Kasumi-1 (cell line): Measurements from ENCODE around the gene USP46.

Experiments used
- DNase-seq, 2 experiments: peaks; one replicate each; lab custom pipeline; 2025; lab: John Stamatoyannopoulos, UW

USP46 gene

GRCh38 chr4:52573551-52573950, 85.5 kb downstream of the USP46 start:
- DNase-seq, result no peak

- no peak for DNase-seq
Observed at GRCh38 chr4:52572936-52573485, 86.1 kb downstream of the USP46 start.

- no peak for DNase-seq
Observed at GRCh38 chr4:52568351-52568750, 90.8 kb downstream of the USP46 start.

GRCh38 chr4:52566136-52567031, 92.7 kb downstream of the USP46 start:
- DNase-seq, result no peak

GRCh38 chr4:52560844-52561280, 98.2 kb downstream of the USP46 start:
- no peak for DNase-seq

- no peak for DNase-seq
Observed at GRCh38 chr4:52555356-52555716, 103.8 kb downstream of the USP46 start.

- DNase-seq, result no peak
Observed at GRCh38 chr4:52554612-52555355, 104.3 kb downstream of the USP46 start.

GRCh38 chr4:52552778-52553177, 106.3 kb downstream of the USP46 start:
- DNase-seq, result no peak

GRCh38 chr4:52551487-52551886, 107.6 kb downstream of the USP46 start:
- no peak for DNase-seq

- DNase-seq, result no peak
Observed at GRCh38 chr4:52550186-52550585, 108.9 kb downstream of the USP46 start.

- no peak for DNase-seq
Observed at GRCh38 chr4:52548818-52549570, 110.1 kb downstream of the USP46 start.

GRCh38 chr4:52546449-52546848, 112.7 kb downstream of the USP46 start:
- no peak for DNase-seq

GRCh38 chr4:52545099-52546069, 113.7 kb downstream of the USP46 start:
- DNase-seq, result peak; percentile 89 to 94
